Activated CD8-positive, alpha-beta memory T cell treated with anti-CD3 and anti-CD28 coated beads for 24 hours (primary cell): Measurements from ENCODE around the gene HIVEP3.

Source experiments
- DNase-seq: peaks from one replicate; pipeline ENCODE4 v3.0.0-alpha.2; 2020

Gene HIVEP3

DNA sequence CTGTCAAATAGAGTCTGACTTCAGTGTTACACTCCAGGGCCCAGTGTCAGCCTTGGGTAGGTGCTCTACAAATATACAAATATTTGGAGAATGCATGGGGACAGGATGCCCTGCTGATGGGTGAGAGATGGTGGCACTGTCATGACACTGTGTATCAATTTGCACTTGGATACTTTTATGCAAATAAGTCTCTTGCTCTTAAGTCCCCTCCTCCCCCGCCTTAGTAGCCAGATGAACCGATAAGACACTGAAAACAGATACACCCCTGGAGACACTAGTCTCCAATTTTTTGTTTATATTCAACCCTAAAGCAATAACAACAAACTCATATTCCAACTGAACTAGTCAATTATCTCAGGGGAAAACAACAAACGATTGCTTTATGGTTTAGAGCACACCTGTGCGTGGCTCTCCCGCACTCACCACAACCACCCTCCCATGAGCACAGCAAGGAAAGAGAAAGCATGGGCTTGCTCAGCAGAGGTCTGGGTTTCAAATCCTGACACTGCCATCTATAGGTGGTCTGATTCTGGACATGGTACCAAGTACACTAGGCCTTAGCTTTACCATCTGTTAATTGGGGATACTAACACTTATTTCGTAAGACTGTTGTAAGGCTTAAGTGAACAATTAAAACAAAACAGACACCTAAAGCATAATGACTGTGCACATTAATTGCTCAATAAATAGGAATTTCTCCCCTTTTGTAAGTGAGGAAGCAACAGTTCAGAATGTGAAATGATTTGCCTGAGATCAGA lies 50.3 kb downstream of the HIVEP3 start:
- DNase-seq: no peak

GRCh38 chr1:41866285-41866684 lies 52.4 kb downstream of the HIVEP3 start:
- no peak for DNase-seq

DNA sequence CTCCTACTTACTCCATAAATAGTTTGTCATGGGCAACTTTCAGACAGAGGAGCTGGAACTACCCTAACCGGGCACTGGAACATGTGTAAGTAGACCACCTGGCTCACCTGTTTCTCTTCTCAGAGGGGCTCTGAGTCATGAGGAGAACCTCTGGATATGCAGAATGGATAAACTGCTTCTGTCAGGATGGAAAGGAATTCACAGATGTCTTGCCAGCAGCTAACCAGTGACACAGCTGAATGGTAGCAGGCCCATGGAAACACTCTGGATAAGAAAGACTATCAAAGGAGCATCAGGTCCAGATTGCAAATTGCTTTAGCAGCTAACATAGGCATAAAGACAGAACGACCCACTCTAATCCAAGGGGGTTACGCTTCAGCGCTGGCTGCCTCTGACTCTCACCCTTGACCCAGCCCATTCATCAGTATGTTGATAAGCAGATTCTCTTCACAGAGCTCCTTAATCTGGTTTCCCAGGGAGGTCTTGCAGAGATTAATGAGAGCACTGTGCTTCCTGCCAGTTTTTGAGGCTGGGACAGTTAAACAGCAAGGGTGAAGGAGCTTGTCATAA lies 54.2 kb downstream of the HIVEP3 start:
- no peak for DNase-seq

DNA sequence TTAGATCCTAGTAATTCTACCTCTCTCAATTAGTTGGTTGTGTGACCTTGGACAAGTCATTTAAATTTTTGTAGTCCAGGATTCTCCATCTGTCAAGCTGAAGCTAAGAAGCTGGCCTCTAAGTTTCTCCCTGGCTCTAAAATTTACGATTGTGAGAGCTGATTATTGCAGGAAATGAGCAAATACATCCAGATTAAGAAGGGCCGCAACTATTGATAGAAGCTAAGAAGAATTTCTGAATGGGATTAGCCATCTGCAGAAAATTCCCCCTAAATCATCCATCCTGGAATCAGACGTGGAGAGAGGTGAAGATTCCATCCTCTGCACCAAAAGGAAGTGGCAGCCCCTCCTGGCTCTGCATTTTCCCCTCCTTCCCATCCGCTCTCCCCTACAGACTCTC lies 55.0 kb downstream of the HIVEP3 start:
- no peak for DNase-seq

- DNase-seq: peak; percentile 73
Measured at GRCh38 chr1:41862384-41863221, 56.1 kb downstream of the HIVEP3 start.

DNA sequence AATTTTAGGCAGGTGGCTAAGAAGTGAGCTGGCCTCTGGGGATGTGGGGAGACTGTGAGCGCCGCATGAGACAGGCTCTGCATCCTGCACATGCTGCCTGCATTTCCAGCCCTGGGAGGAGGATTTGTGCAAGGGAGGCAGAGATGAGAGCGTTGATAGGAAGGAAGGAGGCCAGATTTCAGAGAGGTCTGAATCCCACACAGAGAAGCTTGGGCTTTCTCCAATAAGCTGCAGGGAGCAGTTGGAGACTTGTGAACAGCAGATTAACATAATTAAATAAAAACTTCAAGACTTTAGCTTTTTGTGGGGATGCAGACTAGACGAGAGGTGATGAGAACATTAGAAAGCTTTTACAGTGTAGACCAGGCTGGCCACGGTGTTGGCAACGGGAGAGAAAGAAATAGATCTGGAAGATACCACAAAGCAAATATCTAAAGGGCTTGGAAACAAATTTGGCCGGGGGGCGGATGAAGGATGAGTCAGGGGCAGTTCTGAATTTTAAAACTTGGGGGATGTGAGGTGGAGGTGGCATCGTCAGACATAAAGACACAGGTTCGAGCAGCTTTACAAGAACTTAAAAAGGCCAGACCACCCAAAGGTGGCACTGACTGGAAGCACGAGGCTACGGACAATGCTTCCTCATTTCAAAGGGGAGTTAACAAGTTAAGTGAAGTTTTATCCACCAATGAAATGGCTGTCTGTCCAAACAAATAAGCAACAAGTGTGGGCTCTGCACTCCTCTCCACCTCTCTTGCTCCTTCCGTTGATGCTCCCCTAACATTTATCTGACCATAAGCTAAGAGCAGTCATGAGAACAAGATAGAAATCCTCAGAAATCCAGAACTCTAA lies 57.0 kb downstream of the HIVEP3 start:
- DNase-seq: no peak

- DNase-seq: no peak
Measured at GRCh38 chr1:41860771-41861170, 58.0 kb downstream of the HIVEP3 start.

- DNase-seq: no peak
Measured at GRCh38 chr1:41860214-41860613, 58.5 kb downstream of the HIVEP3 start.

- no peak for DNase-seq
Measured at GRCh38 chr1:41859686-41860085, 59.0 kb downstream of the HIVEP3 start.

DNA sequence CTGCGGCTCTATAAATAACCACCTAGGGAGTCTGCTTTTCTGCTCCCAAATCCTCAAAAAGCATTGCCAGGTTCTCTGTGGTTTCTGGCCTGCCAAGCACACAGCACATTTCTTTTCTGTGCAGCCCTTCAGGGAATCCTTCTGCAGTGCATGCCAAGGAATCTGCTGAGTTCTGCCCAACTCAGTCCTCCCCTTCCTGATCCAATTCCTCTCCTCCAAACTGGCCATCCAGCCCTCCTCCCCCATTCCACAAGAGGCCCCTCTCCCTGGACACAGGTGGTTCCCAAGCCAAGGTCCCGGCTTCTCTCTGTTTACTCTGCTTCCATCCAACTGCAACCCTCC lies 61.8 kb downstream of the HIVEP3 start:
- no peak for DNase-seq

GRCh38 chr1:41856151-41856943 lies 62.4 kb downstream of the HIVEP3 start:
- DNase-seq: no peak

- DNase-seq: no peak
Measured at GRCh38 chr1:41855713-41856112, 63.0 kb downstream of the HIVEP3 start.

DNA sequence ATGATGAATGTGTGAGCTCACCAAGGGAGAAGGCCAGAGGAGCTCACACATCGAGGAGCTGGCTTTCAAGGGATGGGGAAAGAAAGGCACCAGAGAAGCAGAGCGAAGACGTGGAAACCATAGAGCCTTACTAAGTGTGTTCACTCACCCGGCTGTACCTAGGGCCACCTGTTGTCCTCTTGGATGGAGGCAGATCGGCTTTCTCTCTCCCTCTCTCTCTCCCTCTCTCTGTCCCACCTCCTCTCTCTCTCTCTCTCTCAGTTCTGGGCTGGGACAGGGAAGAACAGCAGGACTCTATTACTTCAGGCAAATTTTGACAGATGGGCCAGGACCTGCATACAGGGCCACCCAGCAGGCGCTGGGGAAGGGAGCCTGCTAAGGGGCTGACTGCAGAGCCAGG lies 64.8 kb downstream of the HIVEP3 start:
- no peak for DNase-seq

DNA sequence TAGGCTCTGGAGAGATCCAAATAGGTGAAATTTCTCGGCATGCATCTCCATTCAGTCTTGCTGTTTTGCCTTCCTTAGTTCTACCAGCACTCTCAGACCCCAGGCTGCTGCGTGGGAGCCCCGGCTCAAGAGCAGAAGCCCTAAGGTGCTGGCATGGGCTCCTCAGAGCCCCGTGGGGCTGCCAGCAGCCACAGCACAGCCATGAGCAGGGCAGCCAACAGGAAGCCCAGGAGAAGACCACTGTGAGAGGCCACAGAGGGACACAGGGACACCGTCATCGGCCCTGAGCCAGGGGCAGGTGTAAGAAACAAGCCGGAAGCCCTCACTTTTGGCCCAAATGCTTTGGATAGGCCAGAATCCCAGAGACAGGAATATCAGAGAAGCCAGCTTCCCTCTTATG lies 66.6 kb downstream of the HIVEP3 start:
- DNase-seq: no peak

DNA sequence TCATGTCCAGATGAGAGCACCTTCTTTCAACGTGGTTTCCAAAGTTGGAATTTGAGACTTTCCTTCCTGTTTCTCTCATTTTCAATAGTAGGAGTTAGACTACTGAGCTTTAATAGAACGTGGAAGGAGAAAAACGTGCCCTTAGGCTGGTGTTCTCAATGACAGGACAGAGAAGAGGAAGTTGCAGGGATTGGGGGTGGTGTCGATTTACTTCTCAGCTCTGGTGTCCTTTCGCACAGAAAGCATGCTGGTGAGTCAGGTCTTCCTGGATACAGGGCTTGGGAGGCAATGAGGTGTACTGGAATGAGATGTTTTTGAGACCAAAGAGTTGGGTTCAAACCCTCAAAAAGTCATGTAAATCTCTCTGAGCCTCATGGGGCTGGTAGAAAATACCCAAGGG lies 67.1 kb downstream of the HIVEP3 start:
- DNase-seq: no peak

DNA sequence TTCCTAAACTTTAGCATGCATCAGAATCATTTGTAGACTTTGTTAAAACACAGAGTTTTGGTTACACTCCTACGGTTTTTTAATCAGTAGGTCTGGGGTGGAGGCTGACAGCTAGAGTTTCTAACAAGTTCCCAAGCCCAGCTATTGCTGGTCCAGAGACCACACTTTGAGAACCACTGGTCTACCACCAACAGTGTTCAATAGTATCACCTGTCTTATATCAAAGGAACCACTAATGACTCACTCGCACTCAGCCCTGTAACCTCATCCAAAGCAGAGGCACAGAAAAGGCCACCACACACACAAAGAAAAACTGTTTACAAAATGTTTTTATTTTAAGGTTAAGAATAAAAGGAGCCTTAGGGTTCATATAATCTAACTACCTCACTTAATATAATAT lies 68.7 kb downstream of the HIVEP3 start:
- DNase-seq: no peak

GRCh38 chr1:41849211-41849759 lies 69.4 kb downstream of the HIVEP3 start:
- no peak for DNase-seq

GRCh38 chr1:41848216-41848952 lies 70.3 kb downstream of the HIVEP3 start:
- no peak for DNase-seq

DNA sequence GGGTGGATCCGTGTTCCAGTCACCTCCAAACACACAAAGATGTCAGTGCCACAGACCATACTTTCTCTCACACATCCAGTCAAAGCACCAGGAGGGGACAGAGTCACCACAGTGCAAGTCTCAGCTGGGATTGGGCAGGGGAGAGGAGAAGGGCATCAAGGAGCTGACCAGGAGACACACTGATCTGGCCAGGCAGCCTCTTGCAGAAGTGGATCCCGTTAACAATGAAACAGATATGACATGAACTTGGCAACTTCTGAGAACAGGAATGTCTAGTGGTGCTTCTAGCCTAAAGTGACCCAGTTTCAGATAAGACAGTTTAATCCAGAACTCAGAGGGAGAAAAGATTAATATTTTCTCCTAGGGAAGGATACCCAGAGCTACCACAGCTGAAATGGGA lies 71.0 kb downstream of the HIVEP3 start:
- no peak for DNase-seq

DNA sequence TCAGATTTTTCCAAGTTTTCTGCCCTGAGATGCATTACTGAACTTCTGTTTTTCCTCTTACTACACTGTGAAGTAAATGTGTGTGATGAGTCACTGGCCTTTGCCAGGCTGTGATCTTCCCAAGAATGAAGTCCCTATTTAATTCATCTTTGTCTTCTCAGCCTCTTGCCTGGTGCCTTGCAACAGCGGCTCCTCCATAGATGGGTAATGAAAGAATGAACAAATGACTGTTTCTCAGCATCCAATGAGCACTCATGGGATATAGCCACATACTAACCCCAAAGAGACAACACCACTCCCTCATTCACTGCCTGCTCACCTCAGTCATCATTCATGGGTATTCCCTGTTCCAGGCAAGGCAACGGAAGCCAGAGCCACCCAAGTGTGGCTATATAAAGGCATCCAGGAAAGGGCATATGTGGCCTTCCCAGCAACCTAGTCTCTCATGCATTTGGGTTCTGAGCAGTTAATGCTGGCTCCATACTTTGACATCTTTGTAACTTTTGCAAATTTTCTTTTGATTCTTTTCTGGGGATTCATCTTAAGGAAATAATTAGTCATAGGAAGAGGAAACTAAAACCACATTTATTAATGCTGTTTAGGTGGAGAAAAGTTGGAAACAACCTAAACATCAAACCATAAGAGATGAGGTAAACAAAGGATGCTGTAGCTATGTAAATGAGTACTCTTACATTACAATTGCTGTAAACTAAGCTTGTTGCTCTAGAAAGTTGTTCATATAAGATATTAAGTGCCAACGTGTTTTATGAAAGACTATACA lies 71.9 kb downstream of the HIVEP3 start:
- no peak for DNase-seq
